HL-60 (cell line): ENCODE results near the gene CNRIP1.

ENCODE experiments used
- CTCF ChIP-seq: IDR thresholded peaks from one replicate; pipeline ENCODE4 v1.5.1; 2011; ENCODE audit warnings: low read length, control low read depth, inconsistent platforms; ENCODE audit not compliant: insufficient read depth
- POLR2AphosphoS5 ChIP-seq: IDR thresholded peaks from 2 replicates; pipeline ENCODE4 v1.6.1; 2012; ENCODE audit warnings: low read depth

DNA sequence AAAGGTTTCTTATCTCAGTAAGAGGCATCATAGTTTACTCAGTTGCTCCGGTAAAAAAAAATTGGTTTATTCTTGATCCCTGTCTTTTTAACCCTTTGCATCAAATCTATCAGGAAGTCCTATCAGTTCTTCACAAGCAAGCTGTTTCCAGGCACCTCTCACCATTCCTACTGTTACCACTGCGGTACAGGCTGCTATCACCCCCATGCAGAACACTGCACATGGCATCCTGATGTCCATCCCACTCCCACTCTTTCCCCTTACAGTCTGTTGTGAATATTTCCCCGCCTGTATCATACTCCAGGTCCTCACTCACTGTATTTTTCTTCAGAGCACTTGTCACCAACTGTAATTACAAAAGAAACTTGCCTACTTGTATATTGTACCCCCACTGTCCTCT is 5.3 kb upstream of the CNRIP1 start:
- TF ChIP-seq CTCF (no peak), POLR2AphosphoS5 (no peak)
